K562 (cell line): ENCODE data around the gene TKT. TPM values are rescaled to one million over a fixed set of nuclear protein-coding genes. Genes with fewer than 3 reads are reported as not detected.

Experiments used
- ATAC-seq: fragments of 200-7000 bp; cut with Tn5 transposase; 3 replicates; pipeline ENCODE4 v1.9.1; 2020; ENCODE audit warnings: moderate library complexity
- BruUV-seq: library from RNA; stranded (reverse); fragments of 400-500 nt; replicated peaks from 2 replicates; lab custom pipeline; 2021; lab: Mats Ljungman, UMichigan
- CTCF ChIA-PET: fragments of 300-600 bp; formaldehyde crosslinking; extraction: SDS; loops from one replicate; lab custom pipeline; 2021; ENCODE audit warnings: low intra/inter-chr PET ratio; lab: Yijun Ruan, JAX
- POLR2A ChIA-PET: fragments of 300-600, 350-650 bp; sonication (Branson Sonifier 250); formaldehyde crosslinking; extraction: SDS; loops from one replicate; lab custom pipeline; 2021; ENCODE audit warnings: antibody characterized with exemption, inconsistent platforms; lab: Yijun Ruan, JAX
- DNase-seq, 4 experiments: peaks; one replicate each; pipeline versions ENCODE4 v3.0.0 to v3.0.0-alpha.2; 2011 to 2018; ENCODE audit warnings: low spot score in 3 of 4, mixed read lengths in 3 of 4; ENCODE audit errors: extremely low read depth in 1 of 4
- FAIRE-seq: peaks from 2 replicates; lab custom pipeline; 2011; peaks lifted over from hg19 to GRCh38; lab: Jason Lieb, UNC
- H2AFZ ChIP-seq: 2 replicates; pipeline ENCODE4 v1.6.0; 2011; ENCODE audit warnings: low read depth, low read length, control low read depth, inconsistent platforms
- H3K27ac ChIP-seq: fragments of 200-600 bp; 3 replicates; pipeline ENCODE4 v1.8.0; 2011; ENCODE audit warnings: low read depth, mild to moderate bottlenecking, control low read depth, inconsistent platforms, low read length, moderate library complexity, mixed read lengths; ENCODE audit errors: extremely low read depth
- H3K27me3 ChIP-seq, 2 experiments: fragments of 300-600 bp in 1 of 2; 2 replicates in 1 of 2; 3 replicates in 1 of 2; pipeline versions ENCODE4 v1.6.0 to v1.8.0; 2011; ENCODE audit warnings: inconsistent platforms in 2 of 2, low read length in 2 of 2, mild to moderate bottlenecking in 1 of 2, mixed read lengths in 1 of 2, moderate library complexity in 1 of 2; ENCODE audit not compliant: control insufficient read depth in 2 of 2, insufficient read depth in 2 of 2
- H3K36me3 ChIP-seq: fragments of 300-600 bp; 3 replicates; pipeline ENCODE4 v1.8.0; 2011; ENCODE audit warnings: mild to moderate bottlenecking, low read length, inconsistent platforms; ENCODE audit not compliant: control insufficient read depth, insufficient read depth
- H3K4me1 ChIP-seq, 2 experiments: fragments of 200-600 bp in 1 of 2; replicated peaks in 1 of 2; 2 replicates in 1 of 2; 3 replicates in 1 of 2; pipeline versions ENCODE4 v1.5.1 to v1.8.0; 2011; ENCODE audit warnings: inconsistent platforms in 2 of 2, low read length in 2 of 2, mild to moderate bottlenecking in 1 of 2, mixed read lengths in 1 of 2, moderate library complexity in 1 of 2; ENCODE audit not compliant: control insufficient read depth in 2 of 2, insufficient read depth in 2 of 2
- H3K4me2 ChIP-seq: 2 replicates; pipeline ENCODE4 v1.6.1; 2011; ENCODE audit warnings: low read length, control low read depth, inconsistent platforms, mixed read lengths; ENCODE audit not compliant: insufficient read depth
- H3K4me3 ChIP-seq: fragments of 200-600 bp; sonication (generic), shearing (Covaris generic); 2 replicates; pipeline ENCODE4 v1.5.1; 2016; ENCODE audit warnings: control low read depth, inconsistent platforms
- H3K79me2 ChIP-seq: fragments of 200-600 bp; 3 replicates; pipeline ENCODE4 v1.8.0; 2011; ENCODE audit warnings: low read length, inconsistent platforms; ENCODE audit not compliant: control insufficient read depth, insufficient read depth
- H3K9ac ChIP-seq, 2 experiments: 2 replicates each; pipeline versions ENCODE4 v1.6.0 to v1.6.1; 2011; ENCODE audit warnings: low read depth in 2 of 2, low read length in 2 of 2, control low read depth in 1 of 2, inconsistent platforms in 1 of 2, mild to moderate bottlenecking in 1 of 2, mixed read lengths in 1 of 2; ENCODE audit not compliant: insufficient read depth in 1 of 2
- H3K9me1 ChIP-seq: one replicate; pipeline ENCODE4 v1.6.0; 2011; ENCODE audit warnings: inconsistent platforms, mild to moderate bottlenecking, low read length, moderate library complexity; ENCODE audit not compliant: control insufficient read depth, insufficient read depth
- H3K9me3 ChIP-seq: replicated peaks from 2 replicates; pipeline ENCODE4 v1.5.1; 2011; ENCODE audit warnings: low read depth, low read length, inconsistent platforms; ENCODE audit not compliant: control insufficient read depth, insufficient read depth
- H4K20me1 ChIP-seq: replicated peaks from 2 replicates; pipeline ENCODE4 v1.6.1; 2011; ENCODE audit warnings: low read length, inconsistent platforms, mixed read lengths; ENCODE audit not compliant: control insufficient read depth, insufficient read depth
- ARNT ChIP-seq, 2 experiments: fragments of 450-650 bp; IDR thresholded peaks; 2 replicates each; pipeline ENCODE4 v1.6.1; 2016; ENCODE audit warnings: mild to moderate bottlenecking in 1 of 2
- E2F3 ChIP-seq: fragments of 250-450 bp; sonication (Bioruptor Pico); IDR thresholded peaks from 2 replicates; pipeline ENCODE4 v1.4.0; 2020; ENCODE audit warnings: mild to moderate bottlenecking
- KLF1 ChIP-seq: fragments of 450-650 bp; IDR thresholded peaks from 2 replicates; pipeline ENCODE4 v1.6.1; 2016; ENCODE audit warnings: missing genetic modification characterization, missing compliant biosample characterization
- NEUROD1 ChIP-seq: fragments of 150-350 bp; IDR thresholded peaks from 2 replicates; pipeline ENCODE4 v1.6.1; 2014; ENCODE audit warnings: borderline replicate concordance, low read length, low read depth; ENCODE audit not compliant: partially characterized antibody
- NFE2 ChIP-seq: IDR thresholded peaks from 2 replicates; pipeline ENCODE4 v1.6.1; 2014; ENCODE audit warnings: antibody characterized with exemption, low read depth
- PHTF2 ChIP-seq: fragments of 250-450 bp; sonication (Bioruptor Pico); IDR thresholded peaks from 2 replicates; pipeline ENCODE4 v1.5.0; 2021; ENCODE audit warnings: mild to moderate bottlenecking
- SETDB1 ChIP-seq: IDR thresholded peaks from one replicate; pipeline ENCODE4 v1.6.1; 2012; ENCODE audit warnings: low read length, control low read depth, inconsistent platforms
- SRF ChIP-seq, 2 experiments: fragments of 250-450, 450-650 bp in 1 of 2; sonication (Bioruptor Pico) in 1 of 2; sonication (generic) in 1 of 2; formaldehyde crosslinking; IDR thresholded peaks; 2 replicates each; pipeline versions ENCODE4 v1.5.0 to v1.5.1; 2020 to 2022; ENCODE audit warnings: mild to moderate bottlenecking in 1 of 2, missing genetic modification reagents in 1 of 2
- ZNF23 ChIP-seq: fragments of 250-450 bp; sonication (Bioruptor Pico); IDR thresholded peaks from 2 replicates; pipeline ENCODE4 v1.4.0; 2020; ENCODE audit warnings: mild to moderate bottlenecking
- ZNF282 ChIP-seq: sonication (generic); formaldehyde crosslinking; IDR thresholded peaks from 2 replicates; pipeline ENCODE4 v1.8.1; 2023; ENCODE audit warnings: missing genetic modification reagents
- ZNF395 ChIP-seq: fragments of 200-800 bp; sonication (Bioruptor generic); IDR thresholded peaks from 2 replicates; pipeline ENCODE4 v1.6.1; 2017; ENCODE audit warnings: missing genetic modification characterization, missing compliant biosample characterization
- ZNF668 ChIP-seq: fragments of 250-450 bp; sonication (Bioruptor Pico); IDR thresholded peaks from 2 replicates; pipeline ENCODE4 v1.8.0; 2022; ENCODE audit warnings: mild to moderate bottlenecking, inconsistent platforms
- ZZZ3 ChIP-seq: fragments of 450-650 bp; IDR thresholded peaks from 2 replicates; pipeline ENCODE4 v1.6.1; 2016; ENCODE audit warnings: antibody characterized with exemption, mild to moderate bottlenecking, moderate library complexity
- WGBS: fragments of 100-300 bp; shearing (Covaris generic); methylation state at CpG from one replicate; pipeline ENCODE4 v1.1.6; 2016; ENCODE audit warnings: low coverage, mixed read lengths; ENCODE audit not compliant: insufficient coverage; ENCODE audit errors: missing lambda C conversion rate; 5-methylcytosine and 5-hydroxymethylcytosine counted together
- in situ Hi-C: fragments of 300-500 bp; cut with MboI; formaldehyde crosslinking; loops from 4 replicates; pipeline ENCODE4 v1.15.0; 2018; ENCODE audit warnings: inconsistent platforms, mixed read lengths
- intact Hi-C: fragments of 100-400 bp; cut with micrococcal nuclease; formaldehyde crosslinking; loops from 2 replicates; pipeline ENCODE4 v1.14.2; 2022
- polyA plus RNA-seq, 8 experiments: library from polyadenylated mRNA; depleted of rRNA in 4 of 8; stranded (reverse) in 5 of 8; unstranded in 3 of 8; fragments of >200 nt; fragmentation: Nextera tagmentation in 2 of 8; fragmentation: Illumina TruSeq in 1 of 8; extraction: Ambion mirVana in 2 of 8; extraction: Trizol in 1 of 8; gene quantifications; 2 replicates each; pipeline versions ENCODE4 v1.2.1 to v1.2.3, GENCODE V29; 2011 to 2014; ENCODE audit warnings: inconsistent platforms in 1 of 8, missing spikeins in 1 of 8
- total RNA-seq, 7 experiments: library from RNA; depleted of rRNA in 6 of 7; stranded (reverse); fragments of >200 nt in 6 of 7; fragmentation: Illumina TruSeq in 2 of 7; extraction: Trizol in 2 of 7; gene quantifications; 2 replicates each; pipeline versions ENCODE4 v1.2.1 to v1.2.3, GENCODE V29; 2011 to 2021; ENCODE audit warnings: low replicate concordance in 1 of 7
- TF ChIP-seq, protein P1 (sequence below): fragments of 250-450 bp; sonication (Bioruptor Pico); IDR thresholded peaks from 2 replicates; pipeline ENCODE4 v1.5.0; 2021
- TF ChIP-seq, protein P2 (sequence below): fragments of 250-450 bp; sonication (Bioruptor Pico); IDR thresholded peaks from 2 replicates; pipeline ENCODE4 v1.5.1; 2021; ENCODE audit warnings: mild to moderate bottlenecking

The TKT gene
- total and polyA plus RNA-seq, 9 of the 15 experiments (the other 6 are each of a cell fraction or from before 2014, with no cell fraction given) = 58.1 to 401 (median 187) TPM

GRCh38 chr3:53230789-53231188 is 25.0 kb downstream of the TKT start:
- Histone ChIP-seq H3K79me2 (no peaks in the 10 kb centered on the region; the same call in 2 of the 3 replicates), H3K4me2 (no peak overlapping the region), H3K4me1 (peaks cover under 1 to 9% of the 10 kb centered on the region in 2 experiments; a peak in 3 of 5 replicates), H3K9ac (no peak overlapping the region), H2AFZ (no peak overlapping the region), H3K27ac (no peak overlapping the region), H3K9me1 (no peaks in the 10 kb centered on the region), H3K9me3 (no peaks in the 10 kb centered on the region), H3K27me3 (no peaks in the 10 kb centered on the region), H3K4me3 (no peak overlapping the region), H4K20me1 (no peaks in the 10 kb centered on the region), H3K36me3 (peaks cover 99% of the 10 kb centered on the region)
- WGBS = 97% methylated on average over 4 of the region's 5 CpGs
- POLR2A ChIA-PET = interaction anchor here (0.6 kb wide), 1 partner anchor 904 kb away, joined by 3 read pairs; no protein-coding TSS in a partner anchor
- no peak for TF ChIP-seq ZZZ3
- TF ChIP-seq, protein P1, sequence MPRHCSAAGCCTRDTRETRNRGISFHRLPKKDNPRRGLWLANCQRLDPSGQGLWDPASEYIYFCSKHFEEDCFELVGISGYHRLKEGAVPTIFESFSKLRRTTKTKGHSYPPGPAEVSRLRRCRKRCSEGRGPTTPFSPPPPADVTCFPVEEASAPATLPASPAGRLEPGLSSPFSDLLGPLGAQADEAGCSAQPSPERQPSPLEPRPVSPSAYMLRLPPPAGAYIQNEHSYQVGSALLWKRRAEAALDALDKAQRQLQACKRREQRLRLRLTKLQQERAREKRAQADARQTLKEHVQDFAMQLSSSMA = no peak
- no peak for TF ChIP-seq SETDB1
- TF ChIP-seq ZNF282 (CRISPR knock-in tag) = no peak
- TF ChIP-seq ZNF23 (CRISPR knock-in tag) = no peak
- no peak for TF ChIP-seq ZNF668 (CRISPR knock-in tag)
- no peak for TF ChIP-seq PHTF2 (CRISPR knock-in tag)
- TF ChIP-seq E2F3 (CRISPR knock-in tag) = no peak
- TF ChIP-seq NEUROD1 = no peak
- no peak for TF ChIP-seq SRF (CRISPR knock-in tag; IDR thresholded peaks at IDR 0.05)
- TF ChIP-seq NFE2 = no peak
- TF ChIP-seq KLF1 (tag) = no peak
- no peak for TF ChIP-seq ARNT (IDR thresholded peaks at IDR 0.05)
- TF ChIP-seq ZNF395 = no peak
- TF ChIP-seq, protein P2, sequence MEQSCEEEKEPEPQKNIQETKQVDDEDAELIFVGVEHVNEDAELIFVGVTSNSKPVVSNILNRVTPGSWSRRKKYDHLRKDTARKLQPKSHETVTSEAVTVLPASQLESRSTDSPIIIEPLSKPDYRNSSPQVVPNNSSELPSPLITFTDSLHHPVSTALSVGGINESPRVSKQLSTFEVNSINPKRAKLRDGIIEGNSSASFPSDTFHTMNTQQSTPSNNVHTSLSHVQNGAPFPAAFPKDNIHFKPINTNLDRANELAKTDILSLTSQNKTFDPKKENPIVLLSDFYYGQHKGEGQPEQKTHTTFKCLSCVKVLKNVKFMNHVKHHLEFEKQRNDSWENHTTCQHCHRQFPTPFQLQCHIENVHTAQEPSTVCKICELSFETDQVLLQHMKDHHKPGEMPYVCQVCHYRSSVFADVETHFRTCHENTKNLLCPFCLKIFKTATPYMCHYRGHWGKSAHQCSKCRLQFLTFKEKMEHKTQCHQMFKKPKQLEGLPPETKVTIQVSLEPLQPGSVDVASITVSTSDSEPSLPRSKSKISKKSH (CRISPR knock-in tag) = no peak
- peak in 1 of 4 experiments; percentile 5 for DNase-seq
- intact Hi-C loops = no loop called here
- no peak for FAIRE-seq
- CTCF ChIA-PET = no interaction called here
- in situ Hi-C loops = no loop called here
- BruUV-seq = no TSS peak
- no peak for ATAC-seq
